NCI-H2227 (cell line): ENCODE results near the gene PLD6.
"Not testable (repeated sequence)": the region's sequence is repeated elsewhere in the genome, so short reads cannot be mapped to it uniquely, and the experiment has no call there.

Source experiments
- DNase-seq: peaks from one replicate; lab custom pipeline; 2025; ENCODE audit not compliant: unreplicated experiment; lab: John Stamatoyannopoulos, UW

PLD6 gene

DNA sequence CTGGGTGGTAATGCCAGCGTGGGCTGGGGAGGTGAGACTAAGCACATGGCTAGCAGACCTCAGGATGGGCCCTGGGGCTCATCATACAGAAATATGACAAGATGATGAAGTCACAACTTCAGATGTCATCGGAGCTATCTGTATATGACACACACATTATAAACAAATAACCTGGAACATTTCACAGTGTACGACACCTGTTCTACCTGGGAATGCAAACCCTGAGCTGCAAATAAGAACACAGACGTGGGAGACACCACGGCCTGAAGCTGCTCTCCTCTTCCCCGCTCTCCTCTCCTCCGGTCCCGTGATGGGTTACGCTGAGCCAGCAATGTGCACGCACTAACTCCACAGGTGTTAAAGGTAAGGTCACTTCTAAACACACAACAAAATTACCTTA lies 4.9 kb downstream of the PLD6 start:
- no peak for DNase-seq

DNA sequence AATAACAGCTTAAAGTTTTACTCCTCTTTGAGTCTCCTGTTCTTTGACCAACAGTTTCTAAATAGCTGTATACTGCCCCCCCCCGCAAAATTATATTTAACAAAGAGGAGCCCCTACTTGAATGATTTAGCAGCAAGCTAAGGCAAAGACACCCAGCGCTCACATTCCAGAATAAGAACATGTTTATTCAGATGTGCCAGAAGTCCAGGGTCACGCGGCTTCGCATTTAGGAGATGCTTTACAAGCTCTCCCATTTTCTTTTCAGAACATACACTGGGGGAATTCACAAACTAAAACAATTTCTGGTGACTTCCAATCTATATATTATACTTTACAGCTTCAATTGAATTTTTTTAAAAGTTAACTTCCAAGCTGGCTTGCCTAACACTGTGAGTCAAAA lies 5.3 kb downstream of the PLD6 start:
- DNase-seq: no peak

- DNase-seq: no peak
Observed at GRCh38 chr17:17200311-17200710, 5.8 kb downstream of the PLD6 start.

GRCh38 chr17:17198281-17198680 lies 7.9 kb downstream of the PLD6 start:
- no peak for DNase-seq

GRCh38 chr17:17196776-17197175 lies 9.4 kb downstream of the PLD6 start:
- DNase-seq: no peak

GRCh38 chr17:17195466-17195865 lies 10.7 kb downstream of the PLD6 start:
- DNase-seq: not testable (repeated sequence)

DNA sequence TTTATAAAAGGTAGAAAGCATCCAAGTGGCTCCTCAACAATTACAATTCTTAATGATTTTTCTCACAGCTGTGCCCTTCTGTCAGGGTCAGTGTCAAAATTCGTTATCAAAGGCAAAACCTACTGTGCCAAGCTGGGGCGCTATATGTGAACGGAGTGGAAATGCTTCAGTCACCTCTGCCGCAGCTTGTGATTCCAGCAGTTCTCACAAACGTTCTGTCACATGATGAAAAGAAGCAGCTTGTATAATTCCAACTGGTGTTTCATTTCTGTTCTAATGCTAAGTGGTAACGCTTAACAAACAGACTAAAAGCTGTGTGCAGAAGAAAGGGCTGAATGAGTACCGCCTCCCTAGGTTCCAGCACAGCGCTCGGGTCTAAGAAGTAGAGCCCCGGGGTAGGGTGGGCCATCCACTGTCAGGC lies 14.2 kb downstream of the PLD6 start:
- peak; percentile 14 for DNase-seq

DNA sequence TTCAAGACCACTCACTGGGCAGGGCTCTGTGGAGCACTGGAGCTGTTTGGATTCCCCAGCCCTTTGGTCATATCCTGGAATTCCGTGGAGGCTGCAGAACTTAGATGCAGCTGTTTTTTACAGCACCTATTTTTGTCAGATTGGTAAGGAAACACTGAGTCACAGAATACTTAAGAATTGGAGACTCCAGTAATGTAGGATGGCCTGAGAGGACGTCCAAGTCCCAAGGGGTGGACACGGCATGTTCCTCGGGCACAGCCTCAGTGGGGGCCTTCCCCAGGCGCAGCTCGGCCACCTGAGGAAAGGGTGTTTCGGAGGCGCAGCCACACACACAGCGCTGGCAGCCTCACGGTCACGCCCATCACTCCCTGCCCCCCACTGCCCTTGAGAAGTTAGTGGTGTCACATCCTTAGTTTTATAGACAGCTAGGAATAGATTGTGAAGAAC lies 14.8 kb downstream of the PLD6 start:
- DNase-seq: no peak

GRCh38 chr17:17190188-17190587 lies 15.9 kb downstream of the PLD6 start:
- DNase-seq: no peak

- DNase-seq: no peak
Observed at GRCh38 chr17:17189559-17189958, 16.6 kb downstream of the PLD6 start.

GRCh38 chr17:17188586-17188985 lies 17.5 kb downstream of the PLD6 start:
- DNase-seq: no peak

GRCh38 chr17:17186551-17187505 lies 19.3 kb downstream of the PLD6 start:
- no peak for DNase-seq

DNA sequence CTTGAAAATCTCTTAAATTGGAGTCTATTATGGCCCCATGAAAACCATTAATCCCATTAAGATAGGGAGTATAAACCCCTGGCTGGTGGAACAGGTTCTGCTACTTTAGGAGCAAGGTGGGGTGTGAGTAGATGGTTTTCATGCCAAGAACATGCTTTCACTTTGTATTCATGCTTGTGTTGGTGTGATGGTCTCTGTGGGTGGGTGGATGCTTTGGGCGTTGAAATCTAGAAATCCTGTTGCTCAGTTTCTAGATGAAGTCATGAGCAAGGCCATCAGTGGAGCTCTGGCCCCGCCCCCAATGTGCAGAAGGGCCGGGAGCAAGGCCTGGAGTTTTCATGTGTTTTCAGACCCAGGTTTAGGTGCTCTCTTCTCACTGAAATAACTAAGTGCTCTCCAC lies 20.1 kb downstream of the PLD6 start:
- no peak for DNase-seq

GRCh38 chr17:17184985-17185757 lies 21.0 kb downstream of the PLD6 start:
- not testable (repeated sequence) for DNase-seq

DNA sequence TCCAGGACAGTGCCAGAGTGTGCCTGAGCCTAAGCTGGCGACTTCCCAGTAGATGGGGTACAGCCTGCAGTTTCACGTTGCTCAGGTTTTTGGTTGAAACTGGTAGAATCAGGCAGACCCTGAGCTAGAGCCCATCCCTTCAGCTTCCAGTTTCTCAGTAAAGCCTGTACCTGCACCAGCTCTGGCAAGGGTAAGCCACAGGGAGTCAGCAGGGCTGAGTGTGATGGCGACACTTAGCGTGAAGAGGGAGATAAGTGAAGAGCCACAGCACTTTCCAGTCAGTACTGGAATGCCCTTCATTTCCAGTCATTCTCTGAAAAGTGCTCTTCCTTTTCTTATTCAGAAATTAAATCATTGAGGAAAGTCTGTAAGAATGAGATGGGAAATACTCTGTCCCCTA lies 22.4 kb downstream of the PLD6 start:
- no peak for DNase-seq

GRCh38 chr17:17182598-17183136 lies 23.5 kb downstream of the PLD6 start:
- DNase-seq: no peak

DNA sequence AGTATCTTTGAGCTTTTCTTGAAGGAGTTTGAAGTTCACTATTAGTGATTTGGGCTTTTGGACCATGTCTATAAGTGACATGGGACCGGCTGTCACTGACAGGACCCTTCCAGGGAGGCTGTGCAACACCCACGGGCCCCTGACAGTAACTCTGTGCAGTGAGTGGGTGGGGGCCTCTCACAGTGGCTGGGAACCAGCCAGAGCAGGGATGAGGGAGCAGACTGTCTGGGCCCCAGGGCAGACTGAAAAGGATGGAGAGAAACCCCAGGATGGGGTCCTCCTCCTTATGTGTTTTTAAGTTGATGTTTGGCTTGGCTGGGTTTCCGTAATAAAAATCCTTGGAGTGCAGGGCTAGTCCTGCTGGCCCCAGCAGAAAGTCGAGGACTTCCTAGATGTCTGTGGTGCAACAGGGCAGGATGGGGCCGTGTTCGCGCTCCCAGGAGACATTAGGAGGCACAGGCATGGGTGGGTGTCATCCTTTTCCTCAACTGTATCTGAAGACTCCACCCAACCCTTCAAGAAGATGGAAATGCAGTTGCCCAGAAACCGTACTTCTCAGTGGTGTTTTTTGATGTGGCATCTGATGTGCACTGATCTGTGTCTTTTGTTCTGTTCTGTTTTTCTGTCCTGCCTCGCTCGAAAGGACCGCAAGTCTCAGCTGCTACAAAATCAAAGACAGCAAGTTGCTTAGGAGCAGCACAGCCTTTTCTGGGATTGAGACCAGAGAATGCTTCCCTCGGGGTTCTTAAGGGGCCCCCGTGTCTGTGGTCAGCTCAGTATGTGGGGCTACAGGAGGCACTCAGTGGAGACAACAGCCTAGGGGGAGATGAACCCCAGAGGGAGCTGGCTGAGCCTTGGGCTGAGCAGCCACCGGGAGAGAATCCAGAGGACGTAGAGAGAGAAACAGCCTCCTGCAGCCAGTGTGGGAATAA lies 24.2 kb downstream of the PLD6 start:
- no peak for DNase-seq

DNA sequence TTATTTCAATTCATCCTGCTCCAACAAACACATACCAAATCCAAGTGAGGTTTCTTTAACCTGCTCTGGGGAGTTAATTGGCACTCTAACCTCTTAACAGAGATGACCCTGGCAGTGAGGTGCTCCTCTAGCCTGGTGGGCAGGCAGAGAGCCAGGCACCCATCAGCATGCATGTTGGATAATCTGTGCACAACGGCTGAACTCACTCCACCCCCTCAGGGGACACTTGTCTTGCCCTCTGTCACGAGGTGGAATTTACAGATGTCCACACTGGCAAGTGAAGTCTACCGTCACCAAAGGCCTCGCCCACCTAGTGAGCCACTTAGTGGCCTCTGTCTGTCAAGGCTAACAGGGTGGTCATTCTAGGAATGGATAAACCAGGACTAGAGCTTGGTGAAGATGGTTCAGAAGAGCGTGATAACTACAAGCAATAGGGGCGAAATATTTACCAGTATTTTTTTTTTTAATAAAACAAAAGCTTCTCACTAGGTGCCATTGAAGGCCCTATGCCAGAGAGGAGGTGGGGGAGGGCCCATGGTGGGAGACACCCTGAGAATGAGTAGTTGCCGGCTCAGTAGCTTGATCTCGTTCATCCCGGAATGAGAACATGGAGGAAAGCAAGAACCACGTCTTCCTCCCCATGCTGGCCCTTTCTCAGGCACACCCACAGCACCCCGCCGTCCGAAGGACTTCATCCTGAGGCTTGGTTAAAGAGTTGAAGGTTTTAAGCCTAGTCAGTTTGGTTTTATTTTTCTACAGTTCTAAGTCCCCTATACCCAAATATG lies 25.2 kb downstream of the PLD6 start:
- DNase-seq: no peak

DNA sequence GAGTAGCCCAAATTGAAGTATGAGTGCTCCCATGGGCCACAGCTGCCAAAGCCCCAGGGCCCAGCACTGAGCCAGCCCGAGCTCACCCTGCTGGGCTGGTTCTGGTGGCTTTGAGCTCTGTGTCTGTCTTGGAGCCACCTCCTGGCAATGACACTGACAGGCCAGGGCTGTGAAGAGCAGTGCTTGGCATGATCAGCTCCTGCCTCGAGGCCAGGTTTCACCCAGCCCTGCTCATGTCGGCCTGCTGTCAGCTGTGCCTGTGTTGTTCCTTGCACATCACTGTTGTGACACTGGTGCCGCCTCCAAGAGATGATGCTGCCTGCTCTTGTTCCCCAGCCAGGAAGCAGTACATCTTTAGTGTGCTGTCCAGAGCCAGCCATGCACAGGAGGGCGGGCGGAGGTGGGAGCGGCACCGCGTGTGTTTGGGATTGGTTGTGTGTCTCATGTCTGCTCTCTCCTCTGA lies 26.0 kb downstream of the PLD6 start:
- no peak for DNase-seq

- no peak for DNase-seq
Observed at GRCh38 chr17:17179371-17179827, 26.7 kb downstream of the PLD6 start.
